Measurements from ENCODE around the gene GHR.

Gene GHR

DNA sequence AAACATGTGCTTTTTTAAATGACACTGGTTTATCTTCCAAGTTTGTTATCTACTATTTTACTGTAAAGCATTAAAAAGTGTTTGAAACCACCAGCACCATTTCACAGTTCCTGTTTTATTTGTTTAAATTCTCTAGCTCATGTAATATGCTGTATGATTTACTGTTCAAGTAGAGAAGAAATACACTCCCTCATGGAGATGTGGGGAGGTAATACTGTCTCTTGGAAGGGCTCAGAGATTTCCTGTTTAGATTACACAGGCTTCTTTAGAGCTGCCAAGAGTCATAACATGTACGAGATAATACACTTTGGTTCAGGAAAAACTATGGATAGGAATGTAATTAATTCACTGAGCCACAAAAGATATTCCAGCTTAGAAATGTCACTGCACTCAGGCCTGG lies 198.4 kb downstream of the GHR start:
- DNase-seq (ENCODE audit: extremely low read depth, low read depth) = no peak
- H3K4me3 ChIP-seq (replicated peaks; ENCODE audit: low read depth, low read length) = no peak overlapping the region
- no peak for TF ChIP-seq CTCF (IDR thresholded peaks at IDR 0.05; ENCODE audit: low read depth, low read length, missing control alignments)

- no peak overlapping the region for H3K4me3 ChIP-seq (replicated peaks; ENCODE audit: low read depth, low read length)
- DNase-seq (ENCODE audit: extremely low read depth, low read depth) = no peak
These were observed 201.7 kb downstream of the GHR start for GRCh38 chr5:42624912-42625311.

DNA sequence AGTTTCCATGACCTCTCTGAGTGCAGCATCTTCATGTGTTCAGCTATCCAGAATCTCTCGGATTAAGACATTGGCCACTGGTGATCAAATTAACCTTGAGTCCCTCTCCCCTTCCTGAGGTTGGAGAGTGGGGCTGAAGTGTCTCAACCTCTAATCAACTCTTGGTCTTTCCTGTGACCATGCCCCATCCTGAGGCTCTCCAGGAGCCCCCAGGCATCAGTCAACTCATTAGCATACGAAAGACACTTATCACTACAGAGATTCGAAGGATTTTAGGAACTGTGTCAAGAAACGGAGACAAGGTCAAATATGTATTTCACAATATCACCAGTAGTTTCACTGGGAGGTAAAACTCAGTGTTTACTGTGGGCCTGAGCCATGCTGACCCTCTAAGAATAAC lies 203.2 kb downstream of the GHR start:
- TF ChIP-seq CTCF (IDR thresholded peaks at IDR 0.05; ENCODE audit: low read depth, low read length, missing control alignments) = no peak
- no peak for DNase-seq (ENCODE audit: extremely low read depth, low read depth)
- H3K4me3 ChIP-seq (replicated peaks; ENCODE audit: low read depth, low read length) = no peak overlapping the region

More at GRCh38 chr5:42624912-42625311, 201.7 kb downstream of the GHR start:
- TF ChIP-seq CTCF (IDR thresholded peaks at IDR 0.05; ENCODE audit: low read depth, low read length, missing control alignments) = no peak

DNA sequence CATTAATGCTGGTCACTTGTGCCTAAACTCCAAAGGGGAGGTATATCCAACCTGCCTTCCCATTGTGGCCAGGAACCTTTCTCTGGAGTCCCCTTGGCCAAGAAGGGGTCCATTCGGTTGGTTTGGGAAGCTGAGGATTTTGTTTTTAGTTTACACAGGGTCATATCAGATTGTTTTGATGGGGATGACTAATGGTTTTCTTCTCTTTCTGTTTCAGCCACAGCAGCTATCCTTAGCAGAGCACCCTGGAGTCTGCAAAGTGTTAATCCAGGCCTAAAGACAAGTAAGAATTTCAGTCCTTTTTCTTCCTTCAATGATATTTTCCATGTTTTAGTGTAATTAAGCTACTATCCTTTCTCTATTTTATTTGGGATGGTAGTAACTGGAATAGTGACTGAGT lies 205.6 kb downstream of the GHR start:
- TF ChIP-seq CTCF (IDR thresholded peaks at IDR 0.05; ENCODE audit: low read depth, low read length, missing control alignments) = no peak
- H3K4me3 ChIP-seq (replicated peaks; ENCODE audit: low read depth, low read length) = no peak overlapping the region
- DNase-seq (ENCODE audit: extremely low read depth, low read depth) = no peak

GRCh38 chr5:42629284-42629683 lies 206.0 kb downstream of the GHR start:
- no peak for TF ChIP-seq CTCF (IDR thresholded peaks at IDR 0.05; ENCODE audit: low read depth, low read length, missing control alignments)
- no peak overlapping the region for H3K4me3 ChIP-seq (replicated peaks; ENCODE audit: low read depth, low read length)
- no peak for DNase-seq (ENCODE audit: extremely low read depth, low read depth)

DNA sequence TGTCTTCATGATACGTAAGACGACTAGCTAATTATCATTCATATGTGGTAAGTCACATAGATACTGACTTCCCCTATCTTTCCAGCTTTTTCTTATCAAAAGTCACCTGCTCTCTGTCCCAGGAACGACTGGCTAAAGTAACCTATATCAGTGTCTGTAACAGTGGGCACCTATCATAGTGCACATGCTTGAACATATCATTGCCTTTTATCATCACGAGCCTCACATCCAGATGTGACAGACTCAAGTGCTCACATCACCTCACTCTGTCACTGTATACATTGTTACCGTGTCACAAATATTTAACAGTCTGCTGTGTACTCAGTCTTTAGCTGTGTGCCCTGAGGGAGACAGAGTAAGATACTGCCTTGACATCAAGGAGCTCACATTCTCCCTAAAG lies 208.0 kb downstream of the GHR start:
- no peak for TF ChIP-seq CTCF (IDR thresholded peaks at IDR 0.05; ENCODE audit: low read depth, low read length, missing control alignments)
- H3K4me3 ChIP-seq (replicated peaks; ENCODE audit: low read depth, low read length) = no peak overlapping the region
- no peak for DNase-seq (ENCODE audit: extremely low read depth, low read depth)

- H3K4me3 ChIP-seq (replicated peaks; ENCODE audit: low read depth, low read length) = no peak overlapping the region
- DNase-seq (ENCODE audit: extremely low read depth, low read depth) = no peak
- no peak for TF ChIP-seq CTCF (IDR thresholded peaks at IDR 0.05; ENCODE audit: low read depth, low read length, missing control alignments)
These were observed 209.2 kb downstream of the GHR start for GRCh38 chr5:42632354-42632900.
